Gastrocnemius medialis (tissue), 4 donors: ENCODE measurements around the gene ZFP62. TPM values are rescaled to one million over a fixed set of nuclear protein-coding genes. Genes with fewer than 3 reads are reported as not detected.

Experiments
- ATAC-seq, 2 donors: fragments of 150-250 bp; one replicate each; pipeline ENCODE4 v1.9.1; 2016
- DNase-seq, 2 donors: peaks; one replicate each; pipeline ENCODE4 v3.0.0-alpha.2; 2019
- H3K27ac ChIP-seq, 4 donors: fragments of 200-600 bp; sonication (generic); 1 replicate in 1 of 4; 2 replicates in 3 of 4; pipeline ENCODE4 v1.5.1; 2016 to 2018; ENCODE audit warnings: mild to moderate bottlenecking in 2 of 4, moderate library complexity in 1 of 4
- H3K27me3 ChIP-seq, 3 donors: fragments of 200-600 bp; sonication (generic) in 2 of 3; 1 replicate in 1 of 3; 2 replicates in 2 of 3; pipeline versions ENCODE4 v1.5.1 to v1.6.0; 2016 to 2019; ENCODE audit warnings: mild to moderate bottlenecking in 1 of 3, moderate library complexity in 1 of 3
- H3K36me3 ChIP-seq, 2 donors: fragments of 200-600 bp; sonication (generic) in 1 of 2; one replicate each; pipeline ENCODE4 v1.5.1; 2017 to 2018
- H3K4me1 ChIP-seq, 2 donors: fragments of 200-600 bp; sonication (generic) in 1 of 2; one replicate each; pipeline ENCODE4 v1.5.1; 2016 to 2017; ENCODE audit warnings: mild to moderate bottlenecking in 2 of 2
- H3K4me3 ChIP-seq, 4 donors: fragments of 200-600 bp; sonication (generic) in 3 of 4; 1 replicate in 1 of 4; 2 replicates in 3 of 4; pipeline ENCODE4 v1.5.1; 2016 to 2019; ENCODE audit warnings: mild to moderate bottlenecking in 2 of 4
- H3K9me3 ChIP-seq, 3 donors: fragments of 200-600 bp; sonication (generic) in 2 of 3; 1 replicate in 1 of 3; 2 replicates in 2 of 3; pipeline ENCODE4 v1.5.1; 2016 to 2019
- CTCF ChIP-seq, 5 experiments: fragments of 450-650 bp in 3 of 5; fragments of 200-600 bp in 2 of 5; sonication (generic) in 2 of 5; IDR thresholded peaks in 4 of 5; conservative IDR thresholded peaks in 1 of 5; 1 replicate in 4 of 5; 2 replicates in 1 of 5; pipeline ENCODE4 v1.5.1; 2016 to 2019; ENCODE audit warnings: antibody characterized with exemption in 5 of 5, mild to moderate bottlenecking in 3 of 5, moderate library complexity in 3 of 5
- POLR2A ChIP-seq, 2 donors: fragments of 450-650 bp; IDR thresholded peaks; one replicate each; pipeline ENCODE4 v1.6.1; 2017; ENCODE audit warnings: antibody characterized with exemption in 2 of 2, mild to moderate bottlenecking in 2 of 2, moderate library complexity in 2 of 2
- in situ Hi-C, 4 donors: fragments of 200-750 bp; cut with MboI; loops; one replicate each; pipeline versions ENCODE4 v1.15.0 to v1.8.0; 2017; ENCODE audit warnings: low sequenced_read_pairs in 4 of 4
- intact Hi-C: fragments of 100-400 bp; cut with DNase I; formaldehyde crosslinking; loops from one replicate; pipeline ENCODE4 v1.15.1; 2023; ENCODE audit warnings: low total_unique reads
- total RNA-seq, 4 donors: library from RNA; depleted of rRNA; stranded (reverse); fragments of >200 nt; gene quantifications; one replicate each; pipeline versions ENCODE4 v1.1.0 to v1.2.3, GENCODE V29; 2016

Gene ZFP62
- total RNA-seq, 4 donors from 2014 or later, result 8.9 to 14.7 (median 10.2) TPM

DNA sequence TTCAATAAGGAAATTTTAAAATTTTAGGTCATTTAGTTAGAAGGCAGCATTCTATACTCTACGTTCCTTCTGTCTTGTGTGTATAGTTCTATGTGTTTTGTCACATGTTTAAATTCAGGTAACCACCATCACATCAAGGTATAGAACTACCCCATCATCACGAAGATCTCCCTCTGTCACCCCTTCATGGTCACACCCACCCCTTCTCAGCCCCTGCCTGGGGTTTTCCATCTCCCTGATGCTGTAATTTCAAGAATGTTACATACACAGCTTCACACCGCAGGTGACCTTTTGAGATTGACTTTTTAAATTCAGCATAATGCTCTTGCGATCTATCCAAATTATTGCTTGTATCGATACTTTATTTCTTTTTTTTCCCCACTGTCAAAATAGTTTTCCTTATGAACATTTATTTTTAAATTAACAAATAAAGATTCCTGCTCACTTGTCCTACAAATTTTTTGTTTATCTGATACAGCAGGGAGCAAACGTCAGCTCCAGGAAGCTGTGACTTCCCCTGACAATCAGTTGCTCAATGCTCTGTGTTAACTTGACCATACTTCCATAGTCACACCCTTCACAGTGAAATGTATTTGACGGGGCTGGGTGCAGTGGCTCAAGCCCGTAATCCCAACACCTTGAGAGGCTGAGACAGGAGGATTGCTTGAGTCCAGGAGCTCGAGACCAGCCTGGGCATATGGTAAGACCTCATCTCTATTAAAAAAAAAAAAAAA lies 48.1 kb upstream of the ZFP62 start:
- TF ChIP-seq CTCF (IDR thresholded peaks at IDR 0.05 in 4 of 5, conservative IDR thresholded peaks at IDR 0.05 in 1 of 5) (no peak), POLR2A (IDR thresholded peaks at IDR 0.05) (no peak)
- ATAC-seq (no peak), DNase-seq (no peak)
- no peaks in the 10 kb centered on the region for H3K4me1 ChIP-seq
- H3K27me3 ChIP-seq, result no peaks in the 10 kb centered on the region
- H3K27ac ChIP-seq, result no peak overlapping the region
- in situ Hi-C loops (no loop called here), intact Hi-C loops (no loop called here)
- H3K4me3 ChIP-seq, result no peak overlapping the region
- no peaks in the 10 kb centered on the region for H3K9me3 ChIP-seq
- no peaks in the 10 kb centered on the region for H3K36me3 ChIP-seq

GRCh38 chr5:180908400-180908799 lies 47.3 kb upstream of the ZFP62 start:
- no peak for TF ChIP-seq POLR2A (IDR thresholded peaks at IDR 0.05)
- no peak for TF ChIP-seq CTCF (IDR thresholded peaks at IDR 0.05 in 4 of 5, conservative IDR thresholded peaks at IDR 0.05 in 1 of 5)
- no peak for DNase-seq
- Histone ChIP-seq H3K9me3 (no peaks in the 10 kb centered on the region), H3K4me1 (no peaks in the 10 kb centered on the region), H3K36me3 (no peaks in the 10 kb centered on the region), H3K27me3 (no peaks in the 10 kb centered on the region), H3K4me3 (no peak overlapping the region), H3K27ac (no peak overlapping the region)
- in situ Hi-C loops (no loop called here), intact Hi-C loops (no loop called here)
- no peak for ATAC-seq

DNA sequence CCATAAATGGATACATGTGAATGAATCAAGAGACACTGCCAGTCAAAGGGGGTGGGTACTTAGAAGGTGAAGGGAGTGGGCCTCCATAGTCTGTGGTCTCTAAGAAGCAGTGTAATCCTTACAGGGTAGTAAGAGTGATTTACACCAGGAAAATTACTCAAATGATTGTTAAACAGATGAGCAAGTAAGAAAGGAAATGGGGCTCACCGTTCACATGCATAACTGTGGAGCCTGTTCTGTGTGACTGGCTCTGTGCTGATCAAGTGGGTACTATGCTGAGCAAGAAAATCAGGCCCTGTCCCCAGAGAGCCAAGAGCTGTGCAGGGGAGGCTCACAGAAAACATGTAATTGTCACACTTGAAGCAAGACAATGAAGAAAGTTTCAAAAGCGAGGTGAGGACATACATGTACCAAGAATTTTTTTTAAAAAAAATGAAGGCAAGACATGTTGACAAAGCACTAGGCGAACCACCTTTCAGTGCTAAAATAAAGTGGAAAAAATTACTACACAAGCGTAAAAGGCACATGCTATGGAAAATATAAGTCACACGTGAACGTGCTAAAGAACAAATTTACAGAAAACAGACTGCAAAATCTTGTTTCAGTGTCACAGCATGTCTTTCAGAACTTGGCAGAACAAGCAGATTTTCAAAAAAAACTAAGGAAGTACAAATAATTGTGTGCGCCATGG lies 40.4 kb upstream of the ZFP62 start:
- intact Hi-C loops (no loop called here), in situ Hi-C loops (no loop called here)
- TF ChIP-seq CTCF (IDR thresholded peaks at IDR 0.05 in 4 of 5, conservative IDR thresholded peaks at IDR 0.05 in 1 of 5), result no peak
- TF ChIP-seq POLR2A (IDR thresholded peaks at IDR 0.05), result no peak
- DNase-seq (no peak), ATAC-seq (no peak)
- Histone ChIP-seq H3K4me3 (no peak overlapping the region), H3K9me3 (no peaks in the 10 kb centered on the region), H3K27ac (no peak overlapping the region), H3K27me3 (no peaks in the 10 kb centered on the region), H3K4me1 (no peaks in the 10 kb centered on the region), H3K36me3 (no peaks in the 10 kb centered on the region)

DNA sequence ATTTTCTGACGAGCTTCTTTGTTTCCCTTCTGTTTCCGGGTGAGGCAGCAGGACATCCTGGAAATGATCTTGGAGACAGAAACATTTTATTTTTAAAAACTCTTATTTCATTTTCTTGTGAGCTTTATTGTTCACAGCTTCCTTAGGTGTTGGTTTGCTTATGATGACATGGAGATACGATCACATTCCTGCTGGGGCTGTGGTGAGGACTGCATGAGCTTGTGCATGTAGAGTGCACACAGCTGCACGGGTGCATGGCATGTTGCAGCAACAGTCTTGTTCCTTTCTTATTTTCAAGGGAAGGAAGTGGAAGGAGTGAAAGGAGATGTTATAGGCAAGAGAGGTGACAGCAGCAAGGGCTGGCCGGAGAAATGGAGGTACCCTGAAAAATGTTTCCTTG lies 39.1 kb upstream of the ZFP62 start:
- in situ Hi-C loops (no loop called here), intact Hi-C loops (no loop called here)
- Histone ChIP-seq H3K27me3 (no peaks in the 10 kb centered on the region), H3K27ac (no peak overlapping the region), H3K9me3 (no peaks in the 10 kb centered on the region), H3K4me3 (no peak overlapping the region), H3K36me3 (no peaks in the 10 kb centered on the region), H3K4me1 (no peaks in the 10 kb centered on the region)
- DNase-seq, result no peak
- ATAC-seq, result no peak
- TF ChIP-seq POLR2A (IDR thresholded peaks at IDR 0.05) (no peak), CTCF (IDR thresholded peaks at IDR 0.05 in 4 of 5, conservative IDR thresholded peaks at IDR 0.05 in 1 of 5) (no peak)
